NCI-H187 (cell line): Measurements from ENCODE around the gene TBC1D1.

Experiments
- DNase-seq, 2 experiments: peaks; one replicate each; lab custom pipeline; 2025; lab: John Stamatoyannopoulos, UW

Gene TBC1D1

GRCh38 chr4:37991623-37992410 is 100.9 kb downstream of the TBC1D1 start:
- no peak for DNase-seq

- DNase-seq: no peak
These were observed 102.9 kb downstream of the TBC1D1 start for GRCh38 chr4:37993806-37994205.

- DNase-seq: no peak
These were observed 103.7 kb downstream of the TBC1D1 start for GRCh38 chr4:37994569-37994968.

- DNase-seq: no peak
These were observed 104.5 kb downstream of the TBC1D1 start for GRCh38 chr4:37995299-37995821.

- DNase-seq: no peak
These were observed 105.3 kb downstream of the TBC1D1 start for GRCh38 chr4:37995981-37996775.

GRCh38 chr4:37998226-37998625 is 107.3 kb downstream of the TBC1D1 start:
- no peak for DNase-seq

- no peak for DNase-seq
These were observed 108.3 kb downstream of the TBC1D1 start for GRCh38 chr4:37999000-37999716.

GRCh38 chr4:37999965-38000364 is 109.1 kb downstream of the TBC1D1 start:
- DNase-seq: no peak

GRCh38 chr4:38001927-38002326 is 111.0 kb downstream of the TBC1D1 start:
- DNase-seq: no peak

- no peak for DNase-seq
These were observed 111.7 kb downstream of the TBC1D1 start for GRCh38 chr4:38002451-38003071.

GRCh38 chr4:38003102-38003501 is 112.2 kb downstream of the TBC1D1 start:
- no peak for DNase-seq

- no peak for DNase-seq
These were observed 112.7 kb downstream of the TBC1D1 start for GRCh38 chr4:38003628-38004027.

GRCh38 chr4:38004062-38004461 is 113.2 kb downstream of the TBC1D1 start:
- DNase-seq: no peak

- no peak for DNase-seq
These were observed 114.0 kb downstream of the TBC1D1 start for GRCh38 chr4:38004887-38005286.

- DNase-seq: no peak
These were observed 114.8 kb downstream of the TBC1D1 start for GRCh38 chr4:38005637-38006036.

GRCh38 chr4:38007645-38008044 is 116.8 kb downstream of the TBC1D1 start:
- no peak for DNase-seq

GRCh38 chr4:38008571-38009021 is 117.7 kb downstream of the TBC1D1 start:
- DNase-seq: no peak

GRCh38 chr4:38009421-38009820 is 118.5 kb downstream of the TBC1D1 start:
- no peak for DNase-seq

- no peak for DNase-seq
These were observed 119.1 kb downstream of the TBC1D1 start for GRCh38 chr4:38009949-38010348.

- no peak for DNase-seq
These were observed 120.8 kb downstream of the TBC1D1 start for GRCh38 chr4:38011511-38012162.
